Activated CD8-positive, alpha-beta memory T cell treated with anti-CD3 and anti-CD28 coated beads, Interleukin-2, amount 50 U/mL, for 4 hours (primary cell): ENCODE measurements around the gene ZNF732.
"Not testable (repeated sequence)": the region's sequence is repeated elsewhere in the genome, so short reads cannot be mapped to it uniquely, and the experiment has no call there.

Experiments
- DNase-seq: peaks from one replicate; pipeline ENCODE4 v3.0.0-alpha.2; 2020

The ZNF732 gene

GRCh38 chr4:304969-305680 is at the start of gene ZNF732:
Gene ZNF732, minus strand, starts transcription at chr4:305474. Its CDS starts 164 bp downstream, at chr4:305310.
- no peak for DNase-seq

GRCh38 chr4:340011-340410 is 34.7 kb upstream of the ZNF732 start:
- no peak for DNase-seq

GRCh38 chr4:338759-339097 is 33.5 kb upstream of the ZNF732 start:
- DNase-seq: no peak

DNA sequence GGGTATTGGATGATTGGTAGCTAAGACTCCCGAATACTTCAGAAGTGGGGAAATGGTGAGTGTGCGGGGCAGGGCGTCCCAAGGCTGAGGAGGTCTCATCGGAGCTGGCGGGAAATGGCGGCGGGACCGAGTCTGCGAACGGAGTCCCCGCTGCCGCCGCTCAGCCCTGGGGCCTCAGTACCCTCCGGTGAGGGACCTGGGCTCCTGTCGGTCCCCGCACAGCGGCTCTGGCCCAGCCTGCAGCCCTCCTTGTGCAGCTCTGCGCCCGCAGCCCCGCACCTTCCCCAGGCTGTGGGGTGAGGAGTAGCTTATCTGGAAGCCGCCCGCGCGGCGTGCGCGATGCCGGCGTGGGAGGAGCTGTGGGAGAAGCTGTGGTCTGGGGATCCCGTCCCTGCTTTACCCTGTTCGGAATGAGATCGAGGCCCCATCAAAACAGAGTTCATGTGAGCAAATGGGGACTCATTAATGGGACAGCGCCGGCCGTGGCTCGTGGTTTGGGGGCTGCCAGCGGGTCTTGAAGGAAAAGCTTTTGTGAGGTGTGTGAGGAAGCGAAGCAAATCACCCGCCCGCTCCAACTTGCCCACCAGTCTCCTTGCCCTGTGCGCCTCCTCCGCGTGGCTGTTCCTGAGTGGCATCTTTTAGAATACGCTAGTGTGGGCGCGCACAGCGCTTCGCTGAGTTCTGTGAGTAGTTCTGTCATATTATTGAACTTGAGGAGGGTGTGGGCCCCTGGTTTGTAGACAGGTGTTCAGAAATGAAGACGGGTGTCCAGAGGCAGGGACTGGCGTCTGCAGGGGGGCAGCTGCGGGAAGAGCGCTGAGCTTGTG is 32.9 kb upstream of the ZNF732 start:
- DNase-seq: peak; percentile 60

GRCh38 chr4:337143-337931 is 32.1 kb upstream of the ZNF732 start, which contains the start of gene ZNF141:
Gene ZNF141, plus strand, starts transcription at chr4:337814. Its CDS starts 170 bp downstream, at chr4:337984.
- peak; percentile 84 for DNase-seq

DNA sequence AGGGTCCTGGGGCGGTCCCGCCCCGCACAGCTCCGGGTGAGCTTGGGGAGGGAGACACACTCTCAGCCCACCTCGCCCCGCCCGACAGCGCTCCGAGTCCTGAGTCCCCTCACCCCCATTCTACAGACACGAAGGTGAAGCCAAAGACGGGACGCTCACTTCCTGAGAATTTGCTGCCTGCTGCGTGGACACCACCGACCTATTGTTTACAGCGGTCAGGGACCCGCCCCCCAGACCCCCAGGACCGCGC is 31.5 kb upstream of the ZNF732 start:
- DNase-seq: no peak

GRCh38 chr4:336099-336892 is 31.0 kb upstream of the ZNF732 start:
- peak; percentile 16 for DNase-seq

- DNase-seq: no peak
Measured at GRCh38 chr4:335515-335914, 30.2 kb upstream of the ZNF732 start.

- DNase-seq: no peak
Measured at GRCh38 chr4:328729-329128, 23.5 kb upstream of the ZNF732 start.

DNA sequence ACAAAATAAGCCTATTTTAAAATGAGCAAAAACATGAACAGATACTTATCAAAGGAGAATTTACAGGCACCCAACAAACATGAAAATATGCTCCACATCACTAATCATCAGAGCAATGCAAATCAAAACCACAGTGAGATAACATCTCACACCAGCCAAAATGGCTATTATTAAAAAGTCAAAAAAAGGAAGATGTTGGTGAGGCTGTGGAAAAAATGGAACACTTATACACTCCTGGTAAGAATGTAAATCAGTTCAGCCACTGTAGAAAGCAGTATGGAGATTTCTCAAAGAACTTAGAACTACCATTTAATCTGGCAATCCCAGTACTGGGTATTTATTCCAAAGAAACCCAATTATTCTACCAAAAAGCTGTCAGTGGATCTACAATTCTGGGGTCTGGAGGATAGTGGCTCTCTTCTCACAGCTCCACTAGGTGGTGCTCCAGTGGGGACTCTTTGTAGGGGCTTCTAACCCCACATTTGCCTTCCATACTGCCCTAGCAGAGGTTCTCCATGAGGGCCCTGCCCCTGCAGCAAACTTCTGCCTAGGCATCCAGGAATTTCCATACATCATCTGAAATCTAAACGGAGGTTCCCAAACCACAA is 9.1 kb upstream of the ZNF732 start:
- DNase-seq: no peak

GRCh38 chr4:309807-310206 is 4.5 kb upstream of the ZNF732 start:
- DNase-seq: no peak

DNA sequence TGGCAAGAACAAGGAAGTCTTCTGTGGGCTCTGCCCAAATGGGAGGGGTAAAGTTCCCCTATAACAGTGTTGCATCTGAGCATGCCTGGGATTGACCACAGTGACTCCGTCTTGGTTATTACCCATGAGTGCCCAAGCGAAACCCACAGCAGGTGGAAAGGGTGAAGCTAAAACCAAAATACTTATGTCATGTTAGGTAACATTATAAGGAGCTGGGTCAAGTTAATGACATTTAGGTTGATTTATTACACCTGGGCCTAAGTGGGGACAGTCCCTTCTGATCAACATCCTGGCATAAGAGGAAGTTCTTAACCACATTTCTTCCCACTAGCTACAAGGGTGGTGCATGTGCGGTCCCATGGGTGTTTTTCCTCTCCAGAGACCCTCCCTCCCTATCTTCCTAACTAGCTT is 1.3 kb upstream of the ZNF732 start:
- DNase-seq: no peak

DNA sequence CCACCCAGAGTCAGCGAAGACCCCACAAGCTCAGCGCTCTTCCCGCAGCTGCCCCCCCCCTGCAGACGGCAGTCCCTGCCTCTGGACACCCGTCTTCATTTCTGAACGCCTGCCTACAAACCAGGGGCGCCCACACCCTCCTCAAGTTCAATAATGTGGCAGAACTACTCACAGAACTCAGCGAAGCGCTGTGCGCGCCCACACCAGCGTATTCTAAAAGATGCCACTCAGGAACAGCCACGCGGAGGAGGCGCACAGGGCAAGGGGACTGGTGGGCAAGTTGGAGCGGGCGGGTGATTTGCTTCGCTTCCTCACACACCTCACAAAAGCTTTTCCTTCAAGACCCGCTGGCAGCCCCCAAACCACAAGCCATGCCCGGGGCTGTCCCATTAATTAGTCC is 758 bp downstream of the ZNF732 start:
- DNase-seq: not testable (repeated sequence)

- DNase-seq: no peak
Measured at GRCh38 chr4:302381-302780, 2.9 kb downstream of the ZNF732 start.

GRCh38 chr4:294732-295131 is 10.5 kb downstream of the ZNF732 start:
- DNase-seq: no peak

DNA sequence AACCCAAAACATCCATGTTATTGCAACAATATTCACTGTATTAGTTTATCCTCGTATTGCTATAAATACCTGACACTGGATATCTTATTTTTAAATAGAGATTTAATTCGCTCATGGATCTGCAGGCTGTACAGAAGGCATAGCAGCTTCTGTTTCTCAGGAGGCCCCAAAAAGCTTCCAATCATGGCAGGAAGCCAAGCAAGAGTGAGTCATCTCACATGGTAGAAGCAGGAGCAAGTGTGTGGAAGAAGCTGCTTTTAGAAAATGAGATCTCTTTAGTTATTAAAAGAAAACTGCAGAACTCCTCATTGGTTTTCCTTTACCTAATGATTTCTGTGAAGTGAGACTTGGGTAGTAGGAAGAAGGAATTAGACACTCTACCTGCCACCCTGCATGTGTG is 16.4 kb downstream of the ZNF732 start:
- DNase-seq: no peak

- DNase-seq: no peak
Measured at GRCh38 chr4:273309-274017, 31.8 kb downstream of the ZNF732 start.

GRCh38 chr4:271492-272103 is 33.7 kb downstream of the ZNF732 start:
- no peak for DNase-seq

DNA sequence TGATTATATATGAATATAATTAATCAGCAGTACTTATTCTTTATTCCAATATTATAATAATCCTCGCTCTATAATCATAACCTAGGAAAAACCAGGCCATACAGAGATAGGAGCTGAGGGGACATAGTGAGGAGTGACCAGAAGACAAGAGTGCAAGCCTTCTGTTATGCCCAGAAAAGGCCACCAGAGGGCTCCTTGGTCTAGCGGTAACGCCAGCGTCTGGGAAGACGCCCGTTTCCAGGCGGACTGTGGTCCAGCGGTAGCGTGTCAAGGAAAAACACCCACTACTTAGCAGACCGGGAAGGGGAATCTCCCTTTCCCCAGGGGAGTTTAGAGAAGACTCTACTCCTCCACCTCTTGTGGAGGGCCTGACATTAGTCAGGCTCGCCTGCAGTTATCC is 46.0 kb downstream of the ZNF732 start:
- not testable (repeated sequence) for DNase-seq

DNA sequence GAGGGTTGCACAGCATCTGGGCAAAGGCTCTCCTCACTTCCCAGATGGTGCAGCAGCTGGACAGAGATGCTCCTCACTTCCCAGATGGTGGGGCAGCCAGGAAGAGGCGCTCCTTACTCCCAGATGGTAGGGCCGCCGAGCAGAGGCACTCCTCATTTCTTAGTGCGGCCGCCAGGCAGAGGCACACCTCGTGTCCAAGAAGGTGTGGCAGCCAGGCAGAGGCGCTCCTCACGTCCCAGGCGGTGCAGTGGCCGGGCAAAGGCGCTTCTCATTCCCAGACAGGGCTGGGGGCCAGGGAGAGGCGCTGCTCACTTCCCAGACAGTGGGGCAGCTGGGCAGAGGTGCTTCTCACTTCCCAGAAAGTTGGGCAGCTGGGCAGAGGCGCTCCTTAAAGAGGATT is 48.8 kb downstream of the ZNF732 start:
- no peak for DNase-seq
